ENCODE measurements around the gene SARDH. TPM values are rescaled to one million over a fixed set of nuclear protein-coding genes. Genes with fewer than 3 reads are reported as not detected.
"Not testable (repeated sequence)": the region's sequence is repeated elsewhere in the genome, so short reads cannot be mapped to it uniquely, and the experiment has no call there.

SARDH gene
- total RNA-seq, 6 experiments from 2014 or later, result 67.3 to 183 (median 101) TPM

GRCh38 chr9:133752739-133753446 lies 14.7 kb upstream of the SARDH start:
- no peak for DNase-seq
- 69% methylated on average over 9 of the region's 9 CpGs for WGBS (ENCODE audit: insufficient coverage, low coverage, low lambda C conversion rate, missing lambda C conversion rate)
- Histone ChIP-seq H3K4me1 (peaks cover 0 to 4% (median 0%) of the 10 kb centered on the region in 4 donors), H3K9me3 (no peaks in the 10 kb centered on the region), H3K27me3 (no peaks in the 10 kb centered on the region), H3K27ac (no peak overlapping the region), H3K4me3 (no peak overlapping the region), H3K36me3 (no peaks in the 10 kb centered on the region)
- intact Hi-C loops (cut with DNase I), result no loop called here
- TF ChIP-seq CTCF (IDR thresholded peaks at IDR 0.05) (no peak), POLR2A (IDR thresholded peaks at IDR 0.05) (no peak)
- peak in 3 of 4 donors; percentile 16 to 57 (median 24) for ATAC-seq

- H3K27me3 ChIP-seq, result no peaks in the 10 kb centered on the region
- intact Hi-C loops (cut with DNase I), result no loop called here
Observed at GRCh38 chr9:133750982-133751649, 13.0 kb upstream of the SARDH start.

GRCh38 chr9:133747309-133747708 lies 9.2 kb upstream of the SARDH start:
- no peak for DNase-seq
- peak overlapping the region in 1 of 3 donors; percentile 6 for H3K27ac ChIP-seq
- no peak for TF ChIP-seq POLR2A (IDR thresholded peaks at IDR 0.05)
- TF ChIP-seq CTCF (IDR thresholded peaks at IDR 0.05), result no peak
- H3K36me3 ChIP-seq, result no peaks in the 10 kb centered on the region
- peaks cover 0 to 32% (median 5%) of the 10 kb centered on the region in 4 donors for H3K4me1 ChIP-seq
- no peaks in the 10 kb centered on the region for H3K9me3 ChIP-seq
- ATAC-seq, result no peak
- intact Hi-C loops (cut with DNase I), result no loop called here
- no peaks in the 10 kb centered on the region for H3K27me3 ChIP-seq
- no peak overlapping the region for H3K4me3 ChIP-seq

More at GRCh38 chr9:133750982-133751649, 13.0 kb upstream of the SARDH start:
- H3K4me3 ChIP-seq, result no peak overlapping the region
- no peak overlapping the region for H3K27ac ChIP-seq
- no peaks in the 10 kb centered on the region for H3K36me3 ChIP-seq
- DNase-seq, result peak in 1 of 3 donors; percentile 28
- 80% methylated on average over 2 of the region's 9 CpGs for WGBS (ENCODE audit: insufficient coverage, low coverage, low lambda C conversion rate, missing lambda C conversion rate)
- no peaks in the 10 kb centered on the region for H3K9me3 ChIP-seq
- no peak for ATAC-seq
- TF ChIP-seq POLR2A (IDR thresholded peaks at IDR 0.05) (no peak), CTCF (IDR thresholded peaks at IDR 0.05) (no peak)
- peaks cover 0 to 8% (median 1%) of the 10 kb centered on the region in 4 donors for H3K4me1 ChIP-seq

GRCh38 chr9:133744528-133744927 lies 6.4 kb upstream of the SARDH start:
- intact Hi-C loops (cut with DNase I), result not testable (repeated sequence)
- WGBS (ENCODE audit: insufficient coverage, low coverage, low lambda C conversion rate, missing lambda C conversion rate), result no CpG with 5 or more reads among the region's 31 CpGs

GRCh38 chr9:133742849-133743444 lies 4.8 kb upstream of the SARDH start:
- DNase-seq (peak; percentile 71 to 84 (median 83)), ATAC-seq (peak; percentile 26 to 44 (median 42))
- intact Hi-C loops (cut with DNase I), result no loop called here
- WGBS (ENCODE audit: insufficient coverage, low coverage, low lambda C conversion rate, missing lambda C conversion rate), result 25% methylated on average over 3 of the region's 8 CpGs
- TF ChIP-seq CTCF (IDR thresholded peaks at IDR 0.05) (peak; percentile 90 to 99 (median 98)), POLR2A (IDR thresholded peaks at IDR 0.05) (no peak)
- Histone ChIP-seq H3K4me3 (no peak overlapping the region), H3K4me1 (peaks cover 0 to 61% (median 16%) of the 10 kb centered on the region in 4 donors), H3K27me3 (no peaks in the 10 kb centered on the region), H3K36me3 (no peaks in the 10 kb centered on the region), H3K27ac (peak overlapping the region in 2 of 3 donors; percentile 29 to 47), H3K9me3 (no peaks in the 10 kb centered on the region)

More at GRCh38 chr9:133744528-133744927, 6.4 kb upstream of the SARDH start:
- not testable (repeated sequence) for H3K27me3 ChIP-seq, H3K4me3 ChIP-seq, ATAC-seq, H3K36me3 ChIP-seq, H3K9me3 ChIP-seq
- DNase-seq, result peak in 1 of 3 donors; percentile 29
- Histone ChIP-seq H3K4me1 (peaks cover 0 to 55% (median 16%) of the 10 kb centered on the region in 4 donors), H3K27ac (peak overlapping the region in 1 of 3 donors; percentile 37)

All from right lobe of liver (tissue), 6 donors.